ENCODE measurements around the gene BCL11B.

The BCL11B gene

DNA sequence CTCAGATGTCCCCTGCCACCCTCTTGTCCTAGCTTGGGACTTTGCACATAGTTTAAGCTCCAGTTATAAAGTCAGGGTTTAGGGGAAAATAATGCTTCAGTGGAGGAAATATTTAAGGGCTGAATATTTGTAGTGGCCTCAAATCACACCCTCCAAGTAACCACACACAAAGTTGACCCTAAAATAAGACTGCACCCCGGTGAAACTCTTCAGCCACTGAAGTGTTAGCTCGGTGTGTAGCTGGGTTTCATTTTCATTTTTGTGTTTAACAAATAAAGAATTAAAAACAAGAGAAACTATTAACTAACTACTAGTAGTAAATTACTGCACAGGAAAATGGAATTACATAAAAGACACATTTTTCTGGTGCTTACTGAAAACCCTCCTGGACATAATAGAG is 14.8 kb upstream of the BCL11B start:
- no peak for DNase-seq (ENCODE audit: low read depth)

DNA sequence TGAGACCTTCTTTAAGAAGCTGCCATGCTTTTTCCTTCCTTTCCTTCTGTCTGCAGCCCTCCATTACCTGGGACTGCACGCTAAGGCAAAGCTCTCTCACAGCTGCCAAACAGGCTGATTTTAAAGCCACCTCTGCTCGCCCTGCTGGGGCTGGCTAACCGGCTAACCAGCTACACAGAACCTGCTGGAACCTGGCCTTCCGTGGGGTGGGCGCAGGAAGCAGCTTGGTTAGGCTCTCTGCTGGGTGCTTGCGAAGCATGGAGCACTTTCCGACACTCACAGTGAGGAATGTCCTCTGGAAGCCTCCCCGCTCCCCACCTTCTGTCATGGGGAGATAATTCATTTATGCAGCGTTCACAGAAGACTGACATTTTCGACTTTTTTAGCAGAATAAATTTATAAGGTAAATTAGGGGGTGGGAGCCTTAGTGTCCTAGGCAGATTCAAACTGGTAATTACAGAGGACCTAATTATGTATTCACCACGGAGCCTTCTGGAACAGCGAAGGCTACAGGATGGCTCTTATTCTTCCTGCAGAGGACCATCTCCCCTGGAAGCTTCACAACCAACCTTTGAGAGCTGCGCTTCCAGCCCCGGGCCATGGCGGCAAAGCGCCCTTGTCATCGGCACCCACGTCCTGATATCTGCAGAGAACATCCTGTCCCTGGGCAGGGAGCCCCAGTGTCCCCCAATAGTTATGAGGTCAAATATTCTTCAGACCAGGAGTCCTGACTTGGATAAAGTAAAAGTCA is 12.4 kb upstream of the BCL11B start:
- DNase-seq (ENCODE audit: low read depth) = no peak

DNA sequence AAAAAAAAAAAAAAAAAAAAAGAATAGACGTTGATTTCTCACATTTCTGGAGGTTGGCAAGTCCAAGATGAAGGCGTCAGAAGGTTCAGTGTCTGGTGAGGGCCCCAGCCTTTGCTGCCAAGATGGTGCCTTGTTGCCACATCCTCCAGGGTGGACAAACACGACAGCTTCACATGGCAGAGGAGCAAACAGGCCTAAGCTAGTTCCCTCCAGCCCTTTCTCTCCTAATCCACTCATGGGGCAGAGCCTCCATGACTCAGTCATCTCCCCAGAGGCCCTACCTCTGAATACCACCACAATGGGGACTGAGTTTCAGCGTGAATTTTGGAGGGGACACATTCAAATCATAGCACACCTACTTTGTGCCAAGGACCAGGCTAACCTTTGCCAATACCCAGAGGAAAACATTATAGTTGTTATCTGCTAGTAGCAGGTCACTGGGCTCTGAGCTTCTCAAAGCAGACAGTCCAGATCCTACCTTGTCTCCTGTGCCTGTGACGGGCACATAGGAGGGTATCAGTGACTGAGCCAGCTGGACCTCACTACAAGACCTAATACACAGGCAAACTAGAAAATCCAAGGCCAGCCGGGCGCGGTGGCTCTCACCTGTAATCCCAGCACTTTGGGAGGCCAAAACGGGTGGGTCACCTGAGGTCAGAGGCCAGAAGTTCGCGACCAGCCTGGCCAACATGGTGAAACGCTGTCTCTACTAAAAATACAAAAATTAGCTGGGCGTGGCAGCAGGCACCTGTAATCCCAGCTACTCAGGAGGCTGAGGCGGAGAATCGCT is 10.5 kb upstream of the BCL11B start:
- DNase-seq (ENCODE audit: low read depth) = no peak

DNA sequence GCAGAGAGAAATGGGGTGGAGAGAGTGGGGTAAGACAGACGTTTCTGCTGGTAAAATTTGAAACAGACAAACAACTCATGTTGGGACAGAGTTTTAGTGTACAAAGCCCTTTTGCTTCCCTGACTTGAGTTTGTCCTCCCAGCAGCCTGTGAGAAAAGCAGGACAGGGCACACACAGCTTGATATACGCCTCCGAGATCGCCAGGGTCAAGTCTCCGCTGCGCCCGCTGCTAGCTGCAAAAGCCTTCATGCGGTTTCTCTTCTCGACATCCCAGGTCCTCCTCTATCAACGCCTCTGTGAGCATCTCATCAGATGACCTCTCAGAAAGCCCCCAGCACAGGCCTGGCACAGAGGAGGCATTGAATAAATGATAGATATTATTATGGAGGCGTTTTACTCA is 9.4 kb upstream of the BCL11B start:
- no peak for DNase-seq (ENCODE audit: low read depth)

DNA sequence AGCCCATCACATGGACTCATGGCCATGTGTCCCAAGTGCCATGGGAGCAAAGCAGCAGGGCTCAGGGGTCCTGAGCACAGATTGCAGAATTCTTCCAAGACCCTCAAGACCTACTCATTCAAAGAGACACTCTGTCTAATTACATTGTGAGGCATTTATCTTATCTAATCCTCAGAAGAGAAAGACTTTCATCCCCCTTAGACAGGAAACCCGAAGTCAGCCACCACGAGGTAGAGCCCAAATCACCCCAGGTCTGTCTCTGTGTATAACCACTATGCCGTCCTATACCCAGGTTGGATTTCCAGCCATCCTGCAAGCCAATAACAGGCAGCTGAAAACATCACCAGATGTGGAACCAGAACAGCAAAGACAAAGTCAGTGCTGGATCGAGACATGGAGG is 8.9 kb upstream of the BCL11B start:
- no peak for DNase-seq (ENCODE audit: low read depth)

DNA sequence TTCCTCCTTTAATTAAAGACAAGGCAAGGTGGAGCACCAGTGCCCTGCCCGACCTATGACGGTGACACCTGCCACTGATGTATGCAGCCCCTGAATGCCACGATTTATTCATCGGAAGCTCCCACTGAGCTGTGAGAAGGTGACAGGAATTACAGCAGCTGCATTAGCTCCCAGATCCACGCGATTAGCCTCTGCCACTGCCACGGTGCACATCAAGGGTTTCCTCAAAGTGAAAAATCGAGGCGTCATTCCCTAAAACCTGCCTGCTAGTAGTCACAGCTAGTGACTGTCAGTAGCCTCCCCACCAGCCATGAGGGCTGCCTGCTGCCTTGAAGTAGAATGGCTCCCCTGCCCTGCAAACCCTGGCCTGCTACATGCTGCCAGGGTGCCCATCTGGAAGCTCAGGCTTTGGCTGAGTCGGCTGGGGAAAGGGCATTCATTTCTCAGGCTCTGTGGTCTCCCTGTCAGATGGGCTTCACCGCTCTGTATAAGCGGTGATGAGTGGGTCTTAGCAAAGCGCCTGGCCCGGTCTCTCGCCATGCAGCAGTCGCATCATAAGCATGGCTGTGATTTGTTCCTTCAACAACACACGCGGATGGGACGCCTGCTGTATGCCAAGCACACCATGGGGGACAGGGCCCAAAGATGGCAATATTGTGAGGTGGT is 8.2 kb upstream of the BCL11B start:
- DNase-seq (ENCODE audit: low read depth) = no peak

DNA sequence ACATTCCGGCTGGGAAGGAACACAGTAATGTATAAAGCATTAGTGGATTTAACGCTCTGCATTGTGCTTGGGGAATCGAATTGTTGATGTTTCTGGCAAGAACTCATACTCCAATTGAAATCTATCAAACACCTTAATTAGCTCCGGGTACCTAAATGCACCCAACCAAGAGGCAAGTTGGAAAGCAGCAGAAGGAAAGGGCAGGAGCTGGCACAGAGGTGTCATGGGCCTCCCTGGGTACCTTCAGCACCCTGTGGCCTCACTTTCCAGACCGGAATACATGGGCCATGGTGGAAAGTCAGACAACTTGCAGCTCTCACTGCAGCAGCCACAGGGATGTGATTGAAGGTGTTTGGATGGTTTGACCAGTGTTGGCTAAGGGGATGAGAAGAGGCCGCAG is 6.8 kb upstream of the BCL11B start:
- no peak for DNase-seq (ENCODE audit: low read depth)

DNA sequence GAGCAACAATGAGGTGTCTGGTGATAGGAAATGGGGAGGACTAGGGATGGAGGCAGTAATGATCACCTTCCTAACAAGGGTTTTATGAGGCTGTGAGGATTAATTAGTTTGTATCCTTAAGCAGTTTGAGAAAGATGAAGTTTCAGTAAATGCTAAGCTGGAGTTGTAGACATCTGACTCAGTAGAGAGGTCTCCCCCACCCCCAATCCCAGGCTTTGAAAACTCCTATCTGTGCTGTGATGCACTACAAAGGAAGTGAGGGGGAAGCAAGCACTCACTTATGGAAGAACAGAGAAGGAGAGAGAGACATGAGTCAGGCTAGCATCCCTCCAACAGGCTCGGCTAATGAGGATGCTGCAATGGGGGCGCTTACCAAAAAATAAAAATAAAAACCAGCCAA is 5.5 kb upstream of the BCL11B start:
- no peak for DNase-seq (ENCODE audit: low read depth)

DNA sequence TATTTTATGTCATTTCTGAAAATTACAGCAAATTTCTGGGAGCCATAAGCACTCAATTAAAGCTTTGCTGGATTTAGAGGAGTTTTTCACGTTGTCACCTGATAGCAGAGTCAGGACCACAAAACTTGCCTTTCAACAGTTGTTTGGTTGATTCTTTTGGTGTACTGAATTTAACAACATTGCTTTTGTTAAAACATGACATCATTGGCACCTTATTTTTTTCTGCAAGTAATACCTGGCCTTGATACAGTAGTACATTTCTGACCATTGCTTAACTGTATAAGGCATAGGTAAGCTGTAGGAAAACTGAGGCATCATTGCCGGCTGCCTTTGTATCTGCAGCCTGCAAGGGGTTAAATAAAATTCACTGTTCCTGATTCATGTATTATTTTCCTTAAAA is 4.5 kb upstream of the BCL11B start:
- DNase-seq (ENCODE audit: low read depth) = no peak

DNA sequence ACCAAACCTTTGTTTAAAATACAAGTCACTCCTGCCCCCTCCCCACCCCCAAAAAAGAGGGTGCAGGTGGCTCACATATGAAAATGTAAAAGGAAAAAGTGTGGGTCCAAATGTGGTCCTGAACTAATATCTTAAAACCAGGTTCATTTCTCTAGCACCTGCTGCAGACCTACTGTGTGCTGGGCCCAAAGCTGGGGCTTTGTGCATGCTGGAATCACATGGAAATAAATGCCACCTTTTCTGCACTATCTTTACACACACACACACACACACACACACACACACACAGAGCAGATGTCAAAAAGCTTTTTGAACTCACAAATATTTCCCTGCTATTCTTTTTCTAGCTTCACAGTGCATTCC is 3.2 kb upstream of the BCL11B start:
- no peak for DNase-seq (ENCODE audit: low read depth)

DNA sequence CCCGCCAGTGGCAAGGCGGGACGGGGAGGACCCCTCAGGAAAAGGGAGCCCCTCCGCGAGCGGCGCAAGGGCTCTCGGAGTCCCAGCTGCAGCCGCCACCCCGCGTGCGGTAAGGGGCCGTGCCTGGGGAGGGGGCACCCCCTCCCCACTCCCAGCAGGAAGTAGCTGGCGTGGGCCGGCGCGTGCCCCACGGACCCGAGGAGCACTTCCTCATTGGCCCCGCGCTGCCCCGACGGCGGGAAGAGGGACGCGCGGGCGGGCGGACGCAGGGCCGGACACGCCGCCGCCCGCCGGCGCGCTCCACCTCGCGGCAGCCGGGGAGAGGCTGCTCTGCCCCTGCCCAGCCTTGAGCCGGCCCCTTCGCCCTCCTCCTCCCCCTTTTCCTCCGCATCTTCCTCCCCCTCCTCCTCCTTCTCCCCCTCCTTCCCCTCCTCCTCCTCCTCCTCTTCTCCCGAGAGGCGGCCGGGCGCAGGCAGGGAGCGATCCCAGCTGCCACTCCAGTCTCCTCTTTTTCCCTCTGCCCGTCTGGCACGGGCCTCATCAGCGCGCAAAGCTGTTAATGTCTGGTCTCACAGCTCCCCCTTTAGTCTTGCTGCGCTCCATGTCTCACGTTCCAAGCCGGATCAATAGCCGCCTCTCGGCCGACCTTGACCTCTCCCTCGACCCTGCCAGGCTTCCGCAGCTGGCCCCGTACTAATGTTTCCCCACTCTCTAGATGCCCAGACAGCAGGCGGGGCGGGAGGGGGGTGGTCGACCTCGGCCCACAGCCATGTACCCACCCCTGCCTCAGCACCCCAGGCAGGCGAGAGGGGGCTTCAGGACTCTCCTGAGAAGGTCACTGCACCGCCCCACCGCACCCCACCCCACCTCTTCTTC is 2.6 kb upstream of the BCL11B start:
- DNase-seq (ENCODE audit: low read depth) = peak; percentile 45

DNA sequence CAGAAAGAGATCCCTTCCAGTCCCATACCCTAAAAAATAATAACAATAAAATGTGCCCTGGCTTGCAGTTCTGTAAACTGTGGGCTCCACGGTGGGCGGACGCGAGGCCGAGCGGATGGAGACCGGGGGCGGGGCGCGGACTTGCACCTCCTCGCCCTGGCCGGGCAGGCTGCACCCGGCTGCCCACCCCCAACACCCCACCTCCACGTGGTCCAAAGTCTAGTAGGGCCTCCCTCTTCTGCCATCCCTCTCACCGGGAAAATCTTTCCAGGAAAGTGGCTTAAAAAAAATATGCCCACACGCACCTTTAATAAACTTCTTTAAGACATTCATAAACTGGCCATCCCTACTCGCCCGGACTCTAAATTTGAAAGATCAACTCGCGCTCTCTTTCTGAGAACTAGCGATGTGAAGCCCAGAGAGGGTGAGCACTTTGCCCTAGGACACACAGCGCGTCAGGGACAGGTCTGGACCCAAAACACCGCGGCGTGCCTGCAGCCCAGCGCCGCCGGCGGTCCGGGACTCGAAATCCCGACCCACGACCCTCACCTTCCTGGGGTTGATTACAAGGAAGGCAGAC is 1.9 kb upstream of the BCL11B start:
- DNase-seq (ENCODE audit: low read depth) = no peak

DNA sequence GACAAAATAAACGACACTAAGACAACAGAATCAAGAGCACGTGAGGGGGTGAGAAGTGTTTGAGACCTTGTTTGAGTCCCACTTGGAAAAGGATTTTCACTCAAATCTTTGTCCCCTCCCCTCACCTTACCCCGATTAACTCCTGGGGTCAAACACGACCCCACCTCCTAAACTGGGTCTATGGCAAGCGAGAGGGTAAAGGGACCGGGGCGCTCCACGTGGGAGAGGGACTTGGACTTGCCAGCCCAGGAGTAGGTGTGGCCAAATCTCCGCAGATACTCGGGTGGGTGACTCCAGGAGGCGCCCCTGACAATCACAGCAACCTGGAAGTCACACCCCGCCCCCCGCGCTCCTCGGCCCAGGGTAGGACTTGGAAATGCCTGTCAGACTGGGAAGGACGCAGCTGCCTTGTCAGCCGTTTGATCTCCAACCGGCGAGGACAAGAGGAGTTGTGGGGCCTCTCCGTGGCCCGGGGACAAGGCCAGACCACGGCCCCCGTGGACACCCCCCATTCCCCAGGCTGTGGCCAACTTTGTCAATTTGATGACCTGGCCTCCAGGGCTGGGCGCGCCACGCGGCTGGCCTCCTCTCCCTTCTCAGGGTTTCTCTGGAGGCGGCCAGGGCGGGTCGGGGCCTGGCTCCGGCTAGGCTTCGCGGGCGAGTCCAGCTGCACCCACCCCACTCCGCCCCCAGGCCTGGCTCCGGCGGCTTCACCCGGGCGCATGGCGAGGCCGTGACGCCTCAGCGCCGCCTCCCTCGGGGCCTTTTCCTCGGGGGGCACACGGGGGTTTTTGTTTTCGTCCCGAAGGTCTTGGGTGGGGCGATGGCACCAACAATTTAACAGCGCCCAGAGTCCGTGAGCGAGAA is 1.1 kb upstream of the BCL11B start:
- no peak for DNase-seq (ENCODE audit: low read depth)

DNA sequence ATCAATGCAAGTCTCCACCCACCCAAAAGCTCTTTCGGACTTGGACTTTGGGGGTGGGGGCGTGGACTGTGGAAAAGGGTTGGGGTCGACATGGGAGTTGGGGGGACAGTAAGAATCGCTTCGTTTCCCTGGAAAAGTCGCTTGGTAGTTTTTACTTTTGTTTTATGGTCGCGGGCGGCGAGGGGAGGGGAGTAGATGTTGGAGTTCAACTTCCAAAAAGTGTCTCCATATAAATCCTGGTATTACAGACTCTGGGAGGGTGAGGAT is 568 bp upstream of the BCL11B start:
- no peak for DNase-seq (ENCODE audit: low read depth)

DNA sequence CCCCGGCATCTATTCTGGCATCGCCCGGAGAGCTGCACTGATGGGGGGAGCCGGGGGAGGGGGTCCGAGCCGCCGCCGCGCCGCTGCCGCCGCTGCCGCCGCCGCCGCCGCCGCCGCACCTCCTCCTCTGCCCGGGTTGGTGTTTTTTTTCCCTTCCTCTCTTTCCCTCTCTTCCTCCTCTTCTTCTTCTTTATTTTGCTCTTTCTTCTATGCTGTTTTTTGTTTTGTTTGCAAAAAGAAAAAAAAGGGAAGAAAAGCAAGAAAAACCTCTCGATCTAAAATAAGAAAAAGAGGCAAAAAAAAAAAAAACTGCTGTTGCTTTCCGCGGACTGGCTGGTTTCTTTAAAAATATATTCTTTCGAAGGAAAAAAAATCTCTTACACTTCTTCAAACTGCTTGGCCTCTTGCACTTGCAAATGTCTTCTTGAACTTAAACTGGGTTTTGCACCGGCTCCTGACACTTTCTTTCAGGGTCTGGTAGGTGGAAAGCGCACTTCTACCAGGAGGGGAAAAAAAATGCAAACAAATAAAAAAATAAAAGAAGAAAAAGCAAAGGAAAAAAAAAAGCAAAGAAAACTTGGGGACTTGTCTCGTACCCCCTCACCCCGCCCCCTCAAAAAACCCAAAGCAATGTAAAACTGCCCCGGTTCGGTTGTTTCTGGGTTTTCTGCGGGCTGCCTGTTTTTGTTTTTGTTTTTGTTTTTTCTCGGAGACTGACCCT is 616 bp downstream of the BCL11B start:
- no peak for DNase-seq (ENCODE audit: low read depth)

DNA sequence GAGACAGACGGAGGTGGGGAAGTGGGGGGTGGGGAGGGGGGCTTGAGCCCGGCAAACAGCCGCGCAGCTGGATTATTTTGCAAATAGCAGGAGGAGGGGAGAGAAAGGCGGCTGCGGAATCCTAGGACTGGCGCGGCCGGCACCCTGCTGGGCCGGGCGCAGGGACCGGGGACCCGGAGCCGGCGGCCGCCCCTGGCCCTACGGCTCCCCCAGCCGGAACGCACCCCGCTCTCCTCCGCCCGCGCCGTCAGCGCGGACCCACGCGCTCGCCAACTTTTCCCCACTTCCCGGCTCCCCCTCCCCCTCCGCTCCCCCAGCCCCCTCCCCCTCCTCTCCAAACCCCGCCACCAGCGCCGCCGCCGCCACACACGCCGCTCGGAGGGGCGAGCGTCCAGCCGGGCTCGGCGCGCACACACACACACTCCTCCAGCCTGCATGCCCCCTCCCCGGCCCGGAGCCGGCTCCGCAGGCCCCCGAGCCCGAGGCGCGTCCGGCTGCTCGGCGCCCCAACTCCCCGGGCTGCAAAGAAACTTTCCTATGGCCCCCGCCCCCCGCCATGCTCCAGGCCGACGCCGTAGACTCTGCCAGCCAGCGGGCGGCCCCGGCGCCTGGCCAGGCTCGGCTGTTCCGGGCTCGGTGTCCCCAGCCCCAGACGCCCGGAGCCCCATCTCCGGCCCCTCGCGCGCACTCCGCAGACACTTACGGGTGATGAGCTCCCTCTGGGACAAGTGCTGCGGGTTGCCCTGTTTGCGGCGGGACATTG is 1.4 kb downstream of the BCL11B start:
- DNase-seq (ENCODE audit: low read depth) = no peak

DNA sequence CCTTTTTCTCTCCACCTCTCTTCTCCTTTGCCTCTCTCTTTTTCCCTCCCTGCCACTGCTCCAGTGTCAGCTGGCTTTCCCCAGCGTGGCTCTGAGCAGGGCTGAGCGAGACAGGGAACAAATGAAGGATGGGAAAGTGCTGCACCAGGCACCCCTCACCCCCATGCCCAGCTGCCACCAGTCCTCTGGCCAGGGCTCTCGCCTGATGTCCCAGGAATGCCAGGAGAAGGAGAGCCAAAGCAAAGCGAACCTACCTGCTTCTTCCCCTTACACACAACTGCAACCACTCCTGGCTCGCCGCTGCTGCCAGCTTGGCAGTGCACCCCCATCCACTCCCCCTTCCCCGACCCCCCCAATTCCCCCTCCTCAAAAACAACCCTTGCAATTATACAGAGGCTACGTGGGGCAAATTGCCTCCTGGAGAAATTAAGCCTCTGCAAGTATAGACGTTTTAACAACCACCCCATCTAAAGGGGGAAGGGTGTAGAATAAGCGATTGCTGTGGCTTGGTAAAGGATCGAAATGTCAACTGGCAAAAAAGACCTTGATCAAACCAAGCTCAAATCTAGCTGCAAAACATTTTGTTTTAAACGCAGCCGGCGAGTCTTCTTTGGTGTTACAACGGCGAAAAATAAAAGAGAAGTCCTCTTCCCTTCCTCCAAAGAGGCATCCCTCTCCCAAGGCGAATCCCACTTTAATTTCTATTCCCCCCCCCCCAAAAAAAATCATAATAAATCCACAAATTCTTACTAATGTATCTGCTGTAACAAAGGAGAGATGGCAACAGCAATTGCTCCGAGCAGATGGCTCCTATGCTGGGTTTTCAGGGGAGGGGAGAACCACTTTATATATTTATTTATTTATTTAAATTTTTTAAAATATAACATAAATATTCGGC is 2.9 kb downstream of the BCL11B start:
- DNase-seq (ENCODE audit: low read depth) = no peak

Data from CMK (cell line).